Astrocyte (in vitro differentiated cells and primary cell): Measurements from ENCODE around the gene METTL2B.
"Not testable (repeated sequence)": the region's sequence is repeated elsewhere in the genome, so short reads cannot be mapped to it uniquely, and the experiment has no call there.

Source experiments
- CTCF ChIP-seq: IDR thresholded peaks from 2 replicates; pipeline ENCODE4 v1.5.1; 2011; ENCODE audit warnings: low read depth, mild to moderate bottlenecking, inconsistent platforms, low read length, moderate library complexity; ENCODE audit not compliant: insufficient read depth
- EZH2 ChIP-seq: IDR thresholded peaks from 2 replicates; pipeline ENCODE4 v1.6.1; 2012; ENCODE audit warnings: mild to moderate bottlenecking, low read length, inconsistent platforms; ENCODE audit not compliant: insufficient read depth

GRCh38 chr7:128526062-128526466 lies 49.5 kb downstream of the METTL2B start:
- TF ChIP-seq EZH2, CTCF: not testable (repeated sequence)
